GM18498 (cell line): ENCODE results near the gene CHAF1A.

ENCODE experiments used
- ATAC-seq: cut with Tn5 transposase; IDR thresholded peaks from one replicate; pipeline ENCODE4 v1.9.1; 2021; ENCODE audit warnings: mild to moderate bottlenecking, moderate library complexity; ENCODE audit not compliant: unreplicated experiment

Gene CHAF1A

DNA sequence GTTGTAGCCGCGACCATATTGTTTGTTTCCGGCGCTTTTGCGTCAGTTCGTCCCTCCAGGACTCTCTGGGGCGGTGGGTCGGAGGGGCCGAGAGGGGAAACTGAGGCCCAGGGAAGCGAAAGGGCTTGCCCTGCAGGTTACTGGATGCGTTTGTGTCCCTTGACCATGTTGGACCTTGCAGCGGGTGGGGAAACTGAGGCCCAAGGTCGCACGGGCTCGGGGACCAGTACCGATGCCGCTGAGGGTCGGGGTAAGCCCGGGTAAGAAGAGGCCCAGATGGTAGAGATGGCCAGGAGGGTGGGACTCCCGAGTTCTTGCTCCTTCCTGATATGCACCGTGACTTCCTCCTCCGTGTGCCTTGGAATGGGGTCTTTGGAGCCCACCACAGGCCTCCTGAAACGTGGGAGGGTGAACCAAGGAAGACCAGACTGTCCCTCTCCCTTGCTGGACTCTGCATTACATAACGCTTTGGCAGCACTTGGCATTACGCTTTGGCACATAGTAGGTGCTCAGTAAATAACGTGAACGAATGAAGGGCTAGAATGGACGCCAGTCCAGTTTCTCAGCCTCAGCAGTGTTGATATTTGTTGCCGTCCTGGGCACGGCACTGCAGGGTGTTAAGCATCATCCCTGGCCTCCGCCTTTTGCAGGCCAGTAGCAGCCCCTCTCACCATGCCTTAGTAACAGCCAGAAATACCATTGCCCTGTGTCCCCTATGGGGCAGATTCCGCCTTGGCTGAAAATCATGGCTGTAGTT is 743 bp downstream of the CHAF1A start:
- no peak for ATAC-seq

GRCh38 chr19:4405977-4406376 is 3.5 kb downstream of the CHAF1A start:
- ATAC-seq, result no peak

DNA sequence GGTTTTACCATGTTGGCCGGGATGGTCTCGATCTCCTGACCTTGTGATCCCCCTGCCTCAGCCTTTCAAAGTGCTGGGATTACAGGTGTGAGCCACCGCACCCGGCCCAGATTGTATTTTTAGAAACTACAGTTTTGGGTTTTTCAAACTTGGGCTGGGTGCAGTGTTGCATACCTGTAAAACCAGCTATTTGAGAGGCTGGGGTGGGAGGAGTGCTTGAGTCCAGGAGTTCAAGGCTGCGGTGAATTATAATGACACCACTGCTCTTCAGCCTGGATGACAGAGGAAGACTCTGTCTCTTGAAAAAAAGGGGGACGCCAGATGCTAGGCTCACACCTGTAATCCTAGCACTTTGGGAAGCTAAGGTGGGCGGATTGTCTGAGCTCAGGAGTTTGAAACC is 4.2 kb downstream of the CHAF1A start:
- no peak for ATAC-seq

GRCh38 chr19:4409123-4409933 is 6.9 kb downstream of the CHAF1A start:
- no peak for ATAC-seq

GRCh38 chr19:4413588-4413987 is 11.1 kb downstream of the CHAF1A start:
- no peak for ATAC-seq

DNA sequence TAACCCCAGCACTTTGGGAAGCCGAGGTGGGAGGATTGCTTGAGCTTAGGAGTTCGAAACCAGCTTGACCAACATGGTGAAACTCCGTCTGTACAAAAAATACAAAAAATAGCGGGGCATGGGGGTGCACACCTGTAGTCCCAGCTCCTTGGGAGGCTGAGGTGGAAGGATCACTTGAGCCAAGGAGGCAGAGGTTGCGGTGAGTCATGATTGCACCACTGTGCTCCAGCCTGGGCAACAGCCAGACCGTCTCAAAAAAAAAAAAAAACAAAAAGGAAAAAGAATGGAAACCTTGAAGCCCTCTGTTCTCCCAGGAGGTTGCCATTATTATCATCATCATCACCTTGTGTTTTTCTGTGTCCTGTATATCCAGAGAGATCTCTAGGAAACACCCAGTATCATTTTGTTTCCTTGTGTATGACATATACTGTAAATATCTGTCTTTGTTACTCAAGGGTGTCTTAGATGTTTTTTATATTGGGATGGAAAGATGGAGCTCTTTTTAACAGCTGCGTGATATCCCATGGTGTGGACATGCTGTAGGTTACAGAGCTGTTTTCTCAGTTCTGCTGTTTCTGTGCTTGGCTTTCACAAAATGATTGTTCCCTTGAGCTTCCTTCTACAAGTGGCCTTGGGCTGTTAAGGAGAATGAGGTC is 11.8 kb downstream of the CHAF1A start:
- no peak for ATAC-seq

- ATAC-seq, result no peak
These were observed 12.4 kb downstream of the CHAF1A start for GRCh38 chr19:4414800-4415321.

DNA sequence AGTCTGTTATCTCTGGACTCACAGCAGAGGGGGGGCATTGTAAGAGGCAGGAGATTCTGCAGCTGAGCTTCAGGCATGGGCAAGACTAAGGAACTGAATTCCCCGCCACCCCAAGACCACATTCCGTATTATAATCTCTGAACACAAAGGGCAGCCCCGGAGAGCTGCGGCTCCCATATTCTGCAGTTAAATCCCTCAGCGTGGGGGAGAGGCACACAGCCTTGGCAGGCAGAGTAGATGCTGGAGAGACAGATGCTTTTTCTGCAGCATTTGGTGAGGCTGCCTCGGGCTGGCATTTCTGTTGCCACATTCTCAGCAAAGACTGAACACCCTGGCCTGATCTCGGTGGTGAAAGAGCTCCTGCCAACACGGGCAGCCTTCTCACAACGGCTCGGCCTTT is 12.9 kb downstream of the CHAF1A start:
- no peak for ATAC-seq

GRCh38 chr19:4416268-4416667 is 13.8 kb downstream of the CHAF1A start:
- ATAC-seq, result no peak

- ATAC-seq, result no peak
These were observed 21.1 kb downstream of the CHAF1A start for GRCh38 chr19:4423416-4424126.

GRCh38 chr19:4425537-4425936 is 23.1 kb downstream of the CHAF1A start:
- no peak for ATAC-seq

DNA sequence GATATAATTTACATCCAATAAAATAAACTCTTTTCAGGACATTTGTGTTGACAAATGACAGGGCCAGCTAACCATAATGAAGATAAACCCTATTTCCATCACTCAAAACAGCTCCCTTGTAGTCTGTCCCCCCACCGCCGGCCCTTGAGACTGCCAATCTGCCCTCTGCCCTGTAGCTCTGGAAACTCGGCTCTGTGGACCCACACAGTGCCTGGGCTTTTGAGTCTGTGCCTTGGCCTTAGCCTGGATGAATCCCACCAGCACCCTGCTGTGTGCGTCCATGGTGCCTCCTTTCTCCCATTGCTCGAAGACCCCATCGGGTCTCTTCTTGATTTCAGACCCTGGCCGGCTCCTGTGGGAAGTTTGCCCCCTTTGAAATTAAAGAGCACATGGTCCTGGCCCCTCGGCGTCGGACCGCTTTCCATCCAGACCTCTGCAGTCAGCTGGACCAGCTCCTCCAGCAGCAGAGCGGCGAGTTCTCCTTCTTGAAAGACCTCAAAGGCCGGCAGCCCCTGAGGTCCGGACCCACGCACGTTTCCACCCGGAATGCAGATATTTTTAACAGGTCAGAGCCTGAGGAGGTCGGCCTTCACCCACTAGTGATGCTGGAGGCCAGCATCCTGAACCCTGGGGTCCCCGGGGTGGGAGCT is 26.0 kb downstream of the CHAF1A start:
- no peak for ATAC-seq

- ATAC-seq, result no peak
These were observed 26.8 kb downstream of the CHAF1A start for GRCh38 chr19:4429256-4429655.

GRCh38 chr19:4429771-4430171 is 27.3 kb downstream of the CHAF1A start:
- no peak for ATAC-seq

GRCh38 chr19:4430760-4431159 is 28.3 kb downstream of the CHAF1A start:
- ATAC-seq, result no peak

GRCh38 chr19:4431296-4431695 is 28.9 kb downstream of the CHAF1A start:
- ATAC-seq, result no peak

- no peak for ATAC-seq
These were observed 29.6 kb downstream of the CHAF1A start for GRCh38 chr19:4431808-4432674.

DNA sequence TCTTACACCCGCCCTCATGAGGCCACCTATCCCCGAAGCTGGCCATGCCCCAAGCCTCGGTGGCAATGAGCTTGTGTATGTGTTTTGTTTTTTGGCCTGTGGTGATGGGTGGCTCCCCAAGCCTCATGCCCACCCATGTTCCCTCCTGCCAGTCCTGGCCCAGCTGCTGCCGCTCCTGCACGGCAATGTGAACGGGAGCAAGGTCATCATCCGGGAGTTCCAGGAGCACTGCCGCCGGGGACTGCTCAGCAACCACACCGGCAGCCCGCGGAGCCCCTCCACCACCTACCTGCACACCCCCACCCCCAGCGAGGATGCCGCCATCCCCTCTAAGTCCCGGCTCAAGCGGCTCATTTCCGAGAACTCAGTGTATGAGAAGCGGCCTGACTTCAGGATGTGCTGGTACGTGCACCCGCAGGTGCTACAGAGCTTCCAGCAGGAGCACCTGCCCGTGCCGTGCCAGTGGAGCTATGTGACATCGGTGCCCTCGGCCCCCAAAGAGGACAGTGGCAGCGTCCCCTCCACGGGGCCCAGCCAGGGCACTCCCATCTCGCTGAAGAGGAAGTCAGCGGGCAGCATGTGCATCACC is 30.6 kb downstream of the CHAF1A start:
- no peak for ATAC-seq

DNA sequence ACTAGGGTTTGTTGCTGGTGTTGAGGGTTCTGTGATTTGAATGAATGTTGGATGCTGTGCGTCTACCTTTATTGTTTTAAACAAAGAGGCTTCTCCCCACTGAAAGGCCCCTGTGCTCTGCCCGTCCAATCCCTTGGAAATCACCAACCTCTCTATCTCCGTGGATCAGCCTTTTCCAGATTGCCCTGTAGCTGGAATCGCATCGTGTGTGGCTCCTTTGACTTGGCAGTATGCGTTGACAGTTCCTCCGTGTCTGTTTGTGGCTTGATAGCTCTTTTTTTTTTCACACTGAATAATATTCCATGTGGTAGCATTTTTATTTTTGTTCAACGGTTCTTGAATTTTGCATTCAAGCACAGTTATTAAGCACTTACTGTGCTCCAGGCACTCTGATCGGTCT is 32.0 kb downstream of the CHAF1A start:
- ATAC-seq, result no peak
